ENCODE measurements around the gene PHF14.

The PHF14 gene

DNA sequence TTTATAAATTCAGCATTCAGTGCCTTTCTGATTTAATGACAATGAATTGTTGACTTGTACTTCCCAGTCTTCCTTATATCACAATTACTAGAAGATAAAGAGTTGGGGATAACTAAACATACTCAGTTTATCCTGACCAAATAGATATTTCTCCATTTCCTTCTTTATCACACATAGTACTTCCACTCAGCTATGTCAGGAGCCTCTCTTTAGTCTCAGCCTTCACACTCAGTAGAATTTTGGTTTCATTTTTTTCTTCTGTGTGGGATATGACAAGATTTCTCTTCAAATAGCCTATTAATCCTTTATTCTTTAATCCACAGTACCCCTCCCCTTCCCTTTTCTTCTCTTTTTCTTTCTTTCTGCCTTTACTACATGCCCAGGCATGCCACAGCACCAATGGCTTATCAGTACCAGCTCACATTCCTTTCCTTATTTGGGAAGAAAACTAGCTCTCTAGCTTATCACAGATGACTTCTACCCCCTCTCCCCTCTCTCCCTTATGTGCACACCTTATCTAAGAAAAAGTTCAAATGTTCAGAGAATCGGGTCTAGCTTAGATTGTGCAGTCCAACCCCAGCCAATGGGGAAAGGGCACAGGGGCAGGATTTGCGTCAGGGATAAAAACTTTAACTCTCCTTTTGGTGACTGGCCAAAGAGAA is 109.0 kb downstream of the PHF14 start:
- no peak for DNase-seq (ENCODE audit: low spot score in 2 of 2)
- Histone ChIP-seq H3K9me3 (no peaks in the 10 kb centered on the region), H3K27me3 (ENCODE audit: low read depth) (no peaks in the 10 kb centered on the region), H3K4me3 (no peak overlapping the region), H3K4me1 (no peaks in the 10 kb centered on the region), H3K36me3 (replicated peaks) (no peaks in the 10 kb centered on the region)
- in situ Hi-C loops (cut with MboI; ENCODE audit: low sequenced_read_pairs): no loop called here

DNA sequence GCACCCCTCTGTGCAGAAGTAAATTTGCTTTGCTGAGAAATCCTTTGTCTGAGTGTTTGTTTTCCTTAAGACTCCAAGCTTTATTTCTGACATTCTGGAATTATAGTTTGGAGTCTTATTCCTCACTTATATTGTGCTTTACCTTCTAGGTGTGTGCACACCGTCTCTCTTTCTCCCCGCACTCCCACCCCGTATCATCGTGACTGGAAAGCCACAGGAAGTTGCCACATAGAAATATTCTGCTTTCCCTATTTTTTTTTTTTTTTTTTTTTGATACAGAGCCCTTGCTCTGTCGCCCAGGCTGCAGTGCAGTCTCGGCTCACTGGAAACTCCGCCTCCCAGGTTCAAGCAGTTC is 109.5 kb downstream of the PHF14 start:
- no peaks in the 10 kb centered on the region for H3K9me3 ChIP-seq
- H3K4me3 ChIP-seq: no peak overlapping the region
- no peaks in the 10 kb centered on the region for H3K27me3 ChIP-seq (ENCODE audit: low read depth)
- H3K36me3 ChIP-seq (replicated peaks): no peaks in the 10 kb centered on the region
- no peaks in the 10 kb centered on the region for H3K4me1 ChIP-seq
- DNase-seq (ENCODE audit: low spot score in 2 of 2): no peak
- in situ Hi-C loops (cut with MboI; ENCODE audit: low sequenced_read_pairs): no loop called here

DNA sequence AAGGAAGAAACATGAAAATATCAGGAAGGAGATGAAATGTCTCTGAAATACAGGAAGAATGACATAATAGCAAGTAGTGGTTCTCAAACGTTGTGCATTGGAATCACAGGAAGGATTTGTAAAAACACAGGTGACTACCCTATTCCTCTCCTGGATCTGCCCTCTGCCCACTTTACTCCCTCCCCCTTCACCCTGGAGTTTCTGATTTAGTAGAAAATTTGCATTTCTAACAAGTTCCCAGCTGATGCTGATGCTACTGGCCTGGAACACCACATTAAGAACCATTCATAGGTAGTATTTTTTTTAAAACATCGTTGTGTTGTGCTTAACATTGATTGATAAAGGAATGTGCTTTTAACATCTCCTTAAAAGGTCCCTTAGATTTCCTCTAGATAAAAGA is 130.9 kb downstream of the PHF14 start:
- Histone ChIP-seq H3K4me3 (no peak overlapping the region), H3K9me3 (no peaks in the 10 kb centered on the region), H3K27me3 (ENCODE audit: low read depth) (no peaks in the 10 kb centered on the region), H3K36me3 (replicated peaks) (no peaks in the 10 kb centered on the region; the same call in 1 of the 2 replicates), H3K4me1 (no peaks in the 10 kb centered on the region)
- DNase-seq (ENCODE audit: low spot score in 2 of 2): no peak
- in situ Hi-C loops (cut with MboI; ENCODE audit: low sequenced_read_pairs): no loop called here

DNA sequence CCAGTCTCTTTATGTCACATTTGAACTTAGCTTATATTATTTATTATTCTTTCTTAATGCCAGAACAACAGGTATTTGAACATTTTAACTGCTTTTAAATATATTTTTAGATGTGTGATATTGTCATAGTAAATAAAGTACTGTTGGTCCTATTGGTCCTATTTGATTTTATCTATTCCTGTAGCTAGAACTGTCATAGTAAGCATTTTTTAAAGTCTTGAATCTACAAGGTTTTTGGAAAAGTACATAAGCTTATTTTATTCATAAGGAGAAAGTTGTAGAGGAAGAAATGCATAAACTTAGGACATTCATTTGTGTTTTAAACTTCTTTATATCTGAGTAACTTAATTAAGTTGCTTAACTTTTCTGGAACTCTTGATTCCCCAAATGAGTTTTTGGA is 136.0 kb downstream of the PHF14 start:
- H3K36me3 ChIP-seq (replicated peaks): no peaks in the 10 kb centered on the region; the same call in 1 of the 2 replicates
- H3K27me3 ChIP-seq (ENCODE audit: low read depth): no peaks in the 10 kb centered on the region
- no peaks in the 10 kb centered on the region for H3K9me3 ChIP-seq
- H3K4me1 ChIP-seq: no peaks in the 10 kb centered on the region
- no peak for DNase-seq (ENCODE audit: low spot score in 2 of 2)
- in situ Hi-C loops (cut with MboI; ENCODE audit: low sequenced_read_pairs): no loop called here
- no peak overlapping the region for H3K4me3 ChIP-seq

DNA sequence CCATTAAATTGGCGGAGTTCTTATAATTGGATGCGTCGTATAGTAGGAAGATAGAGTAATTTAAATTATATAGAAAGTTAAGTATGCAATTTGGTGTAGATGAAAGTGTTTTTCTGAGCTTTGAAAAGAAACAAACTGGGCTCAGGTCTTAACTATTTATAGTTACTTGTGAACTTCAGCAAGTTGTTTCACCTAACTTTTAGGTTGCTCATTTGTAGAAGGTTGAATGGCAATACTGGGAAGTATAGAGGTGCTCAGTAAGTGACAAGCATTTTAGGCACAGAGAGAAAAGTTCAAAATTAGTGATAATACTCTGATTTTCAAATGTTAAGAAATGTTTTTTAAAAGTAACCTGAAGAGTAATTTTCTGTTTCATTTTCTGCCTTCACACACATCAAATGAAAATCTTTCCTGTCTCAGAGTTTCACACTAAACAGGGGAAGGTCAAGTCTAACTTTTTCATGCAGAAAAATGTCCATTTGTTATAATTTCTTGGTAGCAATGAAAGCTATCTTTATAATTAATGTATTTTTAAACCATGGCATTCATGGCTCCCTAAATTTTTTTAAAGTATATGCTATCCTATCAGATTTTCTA is 146.5 kb downstream of the PHF14 start:
- Histone ChIP-seq H3K4me1 (no peaks in the 10 kb centered on the region), H3K36me3 (replicated peaks) (no peaks in the 10 kb centered on the region), H3K4me3 (no peak overlapping the region), H3K9me3 (no peaks in the 10 kb centered on the region), H3K27me3 (ENCODE audit: low read depth) (no peaks in the 10 kb centered on the region)
- no peak for DNase-seq (ENCODE audit: low spot score in 2 of 2)
- in situ Hi-C loops (cut with MboI; ENCODE audit: low sequenced_read_pairs): no loop called here

DNA sequence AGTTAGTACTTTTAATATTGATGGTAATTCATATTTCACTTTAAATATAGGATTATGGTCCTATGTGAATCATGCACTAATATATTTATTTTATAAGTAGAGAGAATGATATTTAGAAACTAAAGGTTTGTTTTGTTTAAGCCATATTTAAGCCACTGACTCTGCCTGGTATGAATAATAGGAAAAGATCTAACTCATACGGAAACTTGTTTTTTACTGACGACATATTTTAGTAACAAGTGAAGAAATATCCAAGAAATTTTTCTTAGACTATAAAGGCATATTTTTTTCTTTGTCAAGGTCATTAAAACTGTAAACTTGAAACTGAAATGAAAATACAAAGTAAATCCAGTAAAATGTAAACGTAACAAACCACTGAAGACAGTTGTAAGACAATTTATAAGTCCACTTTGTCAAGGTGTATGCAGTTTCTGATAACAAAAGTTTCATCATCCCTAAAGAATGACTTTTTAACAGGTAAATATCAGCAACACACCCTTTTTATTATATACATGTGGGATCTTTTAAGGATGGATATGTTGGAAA is 147.1 kb downstream of the PHF14 start:
- in situ Hi-C loops (cut with MboI; ENCODE audit: low sequenced_read_pairs): no loop called here
- Histone ChIP-seq H3K4me1 (no peaks in the 10 kb centered on the region), H3K9me3 (no peaks in the 10 kb centered on the region), H3K36me3 (replicated peaks) (no peaks in the 10 kb centered on the region), H3K27me3 (ENCODE audit: low read depth) (no peaks in the 10 kb centered on the region), H3K4me3 (no peak overlapping the region)
- no peak for DNase-seq (ENCODE audit: low spot score in 2 of 2)

DNA sequence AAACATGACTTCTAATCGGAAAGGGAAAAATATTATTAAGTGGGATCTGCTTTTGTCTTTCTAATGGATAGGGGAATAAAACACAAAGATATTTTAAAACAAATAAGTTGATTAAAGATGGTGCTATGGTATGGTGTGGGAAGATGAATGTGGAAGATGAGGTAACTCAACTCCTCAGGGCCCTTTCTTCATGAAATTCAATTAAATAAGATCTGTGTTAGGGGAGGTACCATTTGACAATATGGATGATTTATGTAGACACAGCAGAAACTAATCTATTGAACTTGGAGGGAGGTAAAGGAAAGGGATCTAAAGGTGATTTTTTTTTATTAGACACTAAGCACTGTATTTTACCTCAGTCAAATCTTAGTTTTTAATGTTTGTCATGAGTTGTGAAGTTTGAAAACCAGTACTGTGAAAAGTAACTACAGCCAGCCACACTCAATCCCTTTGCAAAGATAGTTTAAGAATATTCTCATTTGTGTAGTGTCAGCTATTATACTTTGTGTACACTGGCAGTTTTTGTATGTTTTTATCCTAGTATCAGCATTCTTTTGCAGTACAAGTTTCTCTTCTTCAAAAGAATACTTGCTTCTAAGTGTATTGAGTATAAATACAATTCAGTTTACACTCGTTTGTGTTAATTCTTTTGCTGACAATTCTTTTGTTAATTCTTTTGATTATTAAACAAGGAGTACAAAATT is 151.3 kb downstream of the PHF14 start:
- Histone ChIP-seq H3K9me3 (no peaks in the 10 kb centered on the region), H3K4me3 (no peak overlapping the region), H3K4me1 (no peaks in the 10 kb centered on the region), H3K36me3 (replicated peaks) (no peaks in the 10 kb centered on the region), H3K27me3 (ENCODE audit: low read depth) (no peaks in the 10 kb centered on the region)
- in situ Hi-C loops (cut with MboI; ENCODE audit: low sequenced_read_pairs): no loop called here
- no peak for DNase-seq (ENCODE audit: low spot score in 2 of 2)

DNA sequence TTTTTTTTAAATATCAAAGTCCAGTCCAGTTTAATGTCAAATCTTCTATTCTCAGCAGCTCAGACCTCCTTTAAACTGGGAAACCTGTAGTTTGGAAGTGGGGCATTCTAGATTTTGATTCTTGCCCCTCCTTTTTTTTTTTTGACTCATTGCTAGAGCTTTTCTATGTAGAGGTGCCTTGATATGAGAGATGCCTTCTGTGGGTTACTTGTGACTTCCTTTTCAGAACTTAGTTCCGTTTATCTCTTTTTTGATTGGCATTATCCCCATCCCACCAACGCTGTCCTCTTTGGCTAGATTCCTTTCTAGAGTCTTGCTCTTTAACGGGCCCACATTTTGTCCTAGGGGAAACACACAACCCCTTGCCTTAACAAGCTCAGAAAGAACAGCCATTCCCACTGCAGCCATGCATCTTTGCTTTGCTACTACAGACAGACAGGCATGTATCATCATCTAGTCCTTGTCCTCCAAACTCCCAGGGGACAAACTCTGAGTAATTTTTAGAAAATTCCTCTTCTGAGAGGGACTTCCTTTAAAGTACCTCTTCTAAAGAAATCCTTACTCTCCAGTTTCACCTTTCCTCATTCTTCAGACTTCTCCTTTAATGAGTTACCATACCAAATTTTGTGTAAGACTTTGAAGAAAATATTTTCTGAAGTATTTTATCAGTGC is 153.6 kb downstream of the PHF14 start:
- Histone ChIP-seq H3K4me3 (no peak overlapping the region), H3K9me3 (no peaks in the 10 kb centered on the region), H3K36me3 (replicated peaks) (no peaks in the 10 kb centered on the region), H3K4me1 (no peaks in the 10 kb centered on the region), H3K27me3 (ENCODE audit: low read depth) (no peaks in the 10 kb centered on the region)
- in situ Hi-C loops (cut with MboI; ENCODE audit: low sequenced_read_pairs): no loop called here
- DNase-seq (ENCODE audit: low spot score in 2 of 2): no peak

DNA sequence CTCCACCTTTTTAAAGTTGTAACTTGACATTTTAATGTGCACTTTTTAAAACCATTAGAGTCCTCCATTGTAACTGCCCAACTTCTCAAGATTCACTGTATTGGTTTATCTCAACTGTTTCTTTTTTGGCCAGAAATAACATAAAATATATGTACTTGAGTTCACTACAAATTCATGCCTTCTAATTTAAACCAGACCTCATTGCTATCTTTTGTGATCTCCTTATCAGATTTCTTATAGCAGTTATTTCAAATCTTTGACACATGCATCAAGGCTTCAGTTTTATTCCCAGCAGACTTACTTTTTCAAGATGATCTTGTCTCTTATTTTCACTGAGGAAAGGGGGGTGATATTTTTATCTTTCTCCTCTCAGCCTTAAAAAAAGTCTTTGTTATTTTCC is 154.3 kb downstream of the PHF14 start:
- Histone ChIP-seq H3K4me3 (no peak overlapping the region), H3K9me3 (no peaks in the 10 kb centered on the region), H3K4me1 (no peaks in the 10 kb centered on the region), H3K27me3 (ENCODE audit: low read depth) (no peaks in the 10 kb centered on the region), H3K36me3 (replicated peaks) (no peaks in the 10 kb centered on the region)
- in situ Hi-C loops (cut with MboI; ENCODE audit: low sequenced_read_pairs): no loop called here
- no peak for DNase-seq (ENCODE audit: low spot score in 2 of 2)

DNA sequence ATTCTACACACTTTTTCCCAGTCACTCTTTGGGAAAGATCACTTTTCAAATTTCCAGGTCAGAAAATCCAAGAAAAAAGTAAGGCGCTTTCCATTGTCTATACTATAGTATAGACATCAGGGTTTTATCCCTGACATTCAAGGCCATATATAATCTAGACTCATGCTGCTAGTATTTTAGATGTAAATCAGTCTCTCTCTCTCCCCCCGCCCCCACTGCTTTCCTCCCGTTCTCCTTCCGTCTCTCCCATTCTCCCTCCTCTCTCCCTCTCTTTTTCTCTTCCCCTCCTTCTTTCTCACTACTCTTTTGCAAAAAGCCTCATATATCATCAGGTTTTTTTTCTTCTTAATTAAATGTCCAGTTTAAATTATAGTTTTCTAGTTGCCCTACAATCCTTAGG is 154.8 kb downstream of the PHF14 start:
- no peak overlapping the region for H3K4me3 ChIP-seq
- peak in 1 of 2 experiments; percentile 12 for DNase-seq (ENCODE audit: low spot score in 2 of 2)

DNA sequence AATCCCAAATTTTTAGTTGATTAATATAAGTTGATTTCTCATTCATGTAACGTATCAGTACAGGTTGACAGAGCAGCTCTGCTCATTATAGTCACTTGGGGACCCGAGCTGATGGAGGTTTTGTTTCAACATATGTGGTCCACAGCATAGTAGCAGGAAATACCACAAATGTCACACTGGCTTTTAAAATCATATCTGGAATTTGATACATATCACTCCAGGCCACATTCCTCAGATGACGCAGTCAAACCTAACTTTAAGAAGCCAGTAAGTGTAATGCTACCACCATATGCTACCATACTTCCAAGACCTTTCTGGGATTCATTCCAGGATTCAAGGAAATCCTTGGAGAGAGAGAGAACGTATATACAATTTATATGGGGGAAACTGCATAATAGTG is 156.3 kb downstream of the PHF14 start:
- H3K4me1 ChIP-seq: no peaks in the 10 kb centered on the region
- in situ Hi-C loops (cut with MboI; ENCODE audit: low sequenced_read_pairs): no loop called here
- H3K9me3 ChIP-seq: no peaks in the 10 kb centered on the region
- H3K4me3 ChIP-seq: no peak overlapping the region
- H3K36me3 ChIP-seq (replicated peaks): no peaks in the 10 kb centered on the region
- no peak for DNase-seq (ENCODE audit: low spot score in 2 of 2)
- no peaks in the 10 kb centered on the region for H3K27me3 ChIP-seq (ENCODE audit: low read depth)

More for the DNA sequence above, 154.8 kb downstream of the PHF14 start:
- no peaks in the 10 kb centered on the region for H3K27me3 ChIP-seq (ENCODE audit: low read depth)
- no peaks in the 10 kb centered on the region for H3K9me3 ChIP-seq
- no peaks in the 10 kb centered on the region for H3K36me3 ChIP-seq (replicated peaks)
- in situ Hi-C loops (cut with MboI; ENCODE audit: low sequenced_read_pairs): no loop called here
- H3K4me1 ChIP-seq: no peaks in the 10 kb centered on the region

DNA sequence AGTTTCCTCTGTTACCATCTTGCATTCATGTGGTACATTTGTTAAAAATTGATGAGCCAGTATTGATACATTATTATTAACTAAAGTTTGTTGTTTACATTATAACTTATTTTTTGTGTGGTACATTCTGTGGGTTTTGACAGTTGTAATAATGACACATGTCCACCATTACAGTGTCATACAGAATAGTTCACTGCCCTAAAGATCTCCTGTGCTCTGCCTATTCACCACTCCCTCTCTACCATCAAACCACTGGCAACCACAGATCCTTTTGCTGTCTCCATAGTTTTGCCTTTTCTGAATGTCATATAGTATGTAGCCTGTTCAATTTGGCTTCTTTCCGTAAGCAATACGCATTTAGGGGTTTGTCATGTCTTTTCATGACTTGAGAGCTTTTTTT is 156.9 kb downstream of the PHF14 start:
- no peak for DNase-seq (ENCODE audit: low spot score in 2 of 2)
- H3K9me3 ChIP-seq: no peaks in the 10 kb centered on the region
- in situ Hi-C loops (cut with MboI; ENCODE audit: low sequenced_read_pairs): no loop called here
- no peaks in the 10 kb centered on the region for H3K36me3 ChIP-seq (replicated peaks)
- H3K4me3 ChIP-seq: no peak overlapping the region
- H3K27me3 ChIP-seq (ENCODE audit: low read depth): no peaks in the 10 kb centered on the region
- H3K4me1 ChIP-seq: no peaks in the 10 kb centered on the region

DNA sequence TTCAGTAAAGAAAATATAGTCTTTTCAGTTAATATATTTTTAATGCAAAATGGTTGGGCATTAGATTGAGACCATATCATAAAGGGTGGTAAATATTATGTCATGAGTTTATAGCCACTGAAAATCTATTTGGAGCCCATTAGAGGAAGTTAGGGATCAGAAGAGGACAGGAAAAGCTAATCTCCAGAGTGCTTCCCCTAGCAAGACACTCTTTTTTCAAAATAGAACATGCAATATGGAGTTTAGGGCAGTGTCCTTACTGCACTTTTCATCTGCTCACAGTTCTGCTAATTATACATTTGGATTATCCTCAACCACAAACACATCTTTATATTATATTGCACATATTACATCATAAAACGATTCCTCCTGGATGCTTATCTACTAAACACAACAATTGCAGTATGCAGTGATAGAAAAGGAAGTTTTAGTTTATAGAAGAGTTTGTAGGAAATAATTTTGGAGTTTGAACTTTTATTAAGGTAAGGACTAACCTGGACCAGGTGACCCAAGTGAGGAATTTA is 159.8 kb downstream of the PHF14 start:
- in situ Hi-C loops (cut with MboI; ENCODE audit: low sequenced_read_pairs): no loop called here
- no peaks in the 10 kb centered on the region for H3K36me3 ChIP-seq (replicated peaks)
- no peak for DNase-seq (ENCODE audit: low spot score in 2 of 2)
- H3K27me3 ChIP-seq (ENCODE audit: low read depth): no peaks in the 10 kb centered on the region
- no peaks in the 10 kb centered on the region for H3K4me1 ChIP-seq
- H3K4me3 ChIP-seq: no peak overlapping the region
- no peaks in the 10 kb centered on the region for H3K9me3 ChIP-seq

DNA sequence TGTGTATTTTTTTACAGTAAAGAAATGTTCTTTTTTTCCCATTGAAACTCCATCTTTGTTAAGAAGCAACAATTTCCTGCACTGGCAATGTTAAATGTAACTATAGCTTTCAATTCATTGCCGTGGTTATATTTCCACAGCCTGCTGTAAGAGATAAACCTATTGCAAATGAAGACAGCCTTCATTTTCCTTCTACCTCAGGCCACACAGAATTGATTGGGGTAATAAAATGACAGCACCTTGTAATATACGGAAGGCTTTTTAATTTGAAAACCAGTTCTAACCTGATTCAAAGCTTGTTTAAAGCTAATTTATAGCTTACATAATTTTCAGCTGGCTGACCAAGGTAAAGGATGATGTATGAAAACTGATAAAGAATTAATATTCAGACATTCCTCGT is 161.9 kb downstream of the PHF14 start:
- Histone ChIP-seq H3K4me1 (no peaks in the 10 kb centered on the region), H3K4me3 (no peak overlapping the region), H3K36me3 (replicated peaks) (no peaks in the 10 kb centered on the region), H3K27me3 (ENCODE audit: low read depth) (no peaks in the 10 kb centered on the region), H3K9me3 (no peaks in the 10 kb centered on the region)
- in situ Hi-C loops (cut with MboI; ENCODE audit: low sequenced_read_pairs): no loop called here
- DNase-seq (ENCODE audit: low spot score in 2 of 2): no peak

All from HAP-1 (cell line).